Measurements from ENCODE around the gene NR4A3. TPM values are rescaled to one million over a fixed set of nuclear protein-coding genes. Genes with fewer than 3 reads are reported as not detected.

The NR4A3 gene
- polyA plus RNA-seq, 1 experiment = 2.3 TPM

GRCh38 chr9:99835142-99835541, 13.5 kb downstream of the NR4A3 start:
- Histone ChIP-seq H3K4me3 (ENCODE audit: low read depth, low read length) (no peak overlapping the region), H3K27me3 (ENCODE audit: control insufficient read depth, insufficient read depth, low read length) (no peaks in the 10 kb centered on the region), H3K36me3 (ENCODE audit: control insufficient read depth, insufficient read depth, low read length) (peaks cover 2% of the 10 kb centered on the region)
- no peak for TF ChIP-seq CTCF (IDR thresholded peaks at IDR 0.05; ENCODE audit: insufficient read depth, low read depth, low read length)
- ChIA-PET CTCF (interaction anchor here (2.4 kb wide), 1 partner anchor 10 kb away, joined by 12 read pairs; no protein-coding TSS in a partner anchor), POLR2A (no interaction called here)
- DNase-seq (ENCODE audit: low read depth) = no peak

- ChIA-PET POLR2A (no interaction called here), CTCF (interaction anchor here (1.2 to 2.4 kb wide), 2 partner anchors 11 to 21 kb away, joined by 5 to 12 read pairs; no protein-coding TSS in a partner anchor)
- Histone ChIP-seq H3K36me3 (ENCODE audit: control insufficient read depth, insufficient read depth, low read length) (peaks cover 2% of the 10 kb centered on the region), H3K4me3 (ENCODE audit: low read depth, low read length) (no peak overlapping the region), H3K27me3 (ENCODE audit: control insufficient read depth, insufficient read depth, low read length) (no peaks in the 10 kb centered on the region)
- no peak for TF ChIP-seq CTCF (IDR thresholded peaks at IDR 0.05; ENCODE audit: insufficient read depth, low read depth, low read length)
- DNase-seq (ENCODE audit: low read depth) = no peak
Measured at GRCh38 chr9:99835581-99835980, 13.9 kb downstream of the NR4A3 start.

- ChIA-PET CTCF (no interaction called here), POLR2A (no interaction called here)
- no peaks in the 10 kb centered on the region; the same call in 1 of the 2 replicates for H3K36me3 ChIP-seq (ENCODE audit: control insufficient read depth, insufficient read depth, low read length)
- H3K4me3 ChIP-seq (ENCODE audit: low read depth, low read length) = no peak overlapping the region
- no peak for TF ChIP-seq CTCF (IDR thresholded peaks at IDR 0.05; ENCODE audit: insufficient read depth, low read depth, low read length)
- no peak for DNase-seq (ENCODE audit: low read depth)
- H3K27me3 ChIP-seq (ENCODE audit: control insufficient read depth, insufficient read depth, low read length) = no peaks in the 10 kb centered on the region
Measured at GRCh38 chr9:99840072-99840471, 18.4 kb downstream of the NR4A3 start.

GRCh38 chr9:99845063-99845462, 23.4 kb downstream of the NR4A3 start:
- Histone ChIP-seq H3K4me3 (ENCODE audit: low read depth, low read length) (no peak overlapping the region), H3K36me3 (ENCODE audit: control insufficient read depth, insufficient read depth, low read length) (no peaks in the 10 kb centered on the region; the same call in none of the 2 replicates), H3K27me3 (ENCODE audit: control insufficient read depth, insufficient read depth, low read length) (no peaks in the 10 kb centered on the region)
- DNase-seq (ENCODE audit: low read depth) = no peak
- TF ChIP-seq CTCF (IDR thresholded peaks at IDR 0.05; ENCODE audit: insufficient read depth, low read depth, low read length) = no peak
- ChIA-PET POLR2A (no interaction called here), CTCF (no interaction called here)

GRCh38 chr9:99848447-99848846, 26.8 kb downstream of the NR4A3 start:
- no peaks in the 10 kb centered on the region; the same call in none of the 2 replicates for H3K36me3 ChIP-seq (ENCODE audit: control insufficient read depth, insufficient read depth, low read length)
- ChIA-PET CTCF (interaction anchor here (0.6 kb wide), 1 partner anchor 507 kb away, joined by 5 read pairs; no protein-coding TSS in a partner anchor), POLR2A (no interaction called here)
- DNase-seq (ENCODE audit: low read depth) = no peak
- no peaks in the 10 kb centered on the region for H3K27me3 ChIP-seq (ENCODE audit: control insufficient read depth, insufficient read depth, low read length)
- H3K4me3 ChIP-seq (ENCODE audit: low read depth, low read length) = no peak overlapping the region
- TF ChIP-seq CTCF (IDR thresholded peaks at IDR 0.05; ENCODE audit: insufficient read depth, low read depth, low read length) = no peak

Measured in BJ (cell line).